HepG2 (cell line): ENCODE results near the gene CACNG7. TPM values are rescaled to one million over a fixed set of nuclear protein-coding genes. Genes with fewer than 3 reads are reported as not detected.

Source experiments
- DNMT3B ChIP-seq: conservative IDR thresholded peaks from 2 replicates; pipeline ENCODE4 v1.6.1; 2016; ENCODE audit warnings: missing biosample characterization, control low read depth
- FOXC1 ChIP-seq: sonication (generic); formaldehyde crosslinking; IDR thresholded peaks from 2 replicates; pipeline ENCODE4 v1.8.0; 2022; ENCODE audit warnings: mild to moderate bottlenecking, missing genetic modification reagents, borderline replicate concordance
- GATAD2A ChIP-seq: IDR thresholded peaks from 2 replicates; pipeline ENCODE4 v1.6.1; 2016
- HOXA9 ChIP-seq: sonication (generic); formaldehyde crosslinking; IDR thresholded peaks from 2 replicates; pipeline ENCODE4 v1.8.1; 2022; ENCODE audit warnings: missing genetic modification reagents, mild to moderate bottlenecking, moderate library complexity, borderline replicate concordance
- MAZ ChIP-seq, 2 experiments: sonication (generic) in 1 of 2; formaldehyde crosslinking in 1 of 2; IDR thresholded peaks; 2 replicates each; pipeline versions ENCODE4 v1.5.0 to v1.6.1; 2012 to 2020; ENCODE audit warnings: low read depth in 2 of 2, mild to moderate bottlenecking in 2 of 2, borderline replicate concordance in 1 of 2, improper control_type of control experiment in 1 of 2, low read length in 1 of 2, missing genetic modification reagents in 1 of 2, moderate library complexity in 1 of 2
- NAIF1 ChIP-seq: sonication (generic); formaldehyde crosslinking; IDR thresholded peaks from 2 replicates; pipeline ENCODE4 v1.5.0; 2020; ENCODE audit warnings: mild to moderate bottlenecking, missing genetic modification reagents, borderline replicate concordance
- NFE2 ChIP-seq: sonication (generic); formaldehyde crosslinking; IDR thresholded peaks from 2 replicates; pipeline ENCODE4 v1.4.0; 2020; ENCODE audit warnings: missing genetic modification reagents
- NR0B2 ChIP-seq: sonication (generic); formaldehyde crosslinking; IDR thresholded peaks from 2 replicates; pipeline ENCODE4 v1.4.0; 2020; ENCODE audit warnings: mild to moderate bottlenecking, missing genetic modification reagents
- PRMT3 ChIP-seq: sonication (generic); formaldehyde crosslinking; IDR thresholded peaks from 2 replicates; pipeline ENCODE4 v1.8.1; 2022; ENCODE audit warnings: low read depth, mild to moderate bottlenecking, moderate library complexity, missing genetic modification reagents, borderline replicate concordance
- RAD51 ChIP-seq: fragments of 450-650 bp; IDR thresholded peaks from 2 replicates; pipeline ENCODE4 v1.6.1; 2016; ENCODE audit warnings: borderline replicate concordance
- RFXAP ChIP-seq: sonication (generic); formaldehyde crosslinking; IDR thresholded peaks from 2 replicates; pipeline ENCODE4 v1.4.0; 2020; ENCODE audit warnings: missing genetic modification reagents, borderline replicate concordance
- RXRB ChIP-seq: IDR thresholded peaks from 2 replicates; pipeline ENCODE4 v1.6.1; 2016; ENCODE audit warnings: borderline replicate concordance, missing genetic modification reagents, missing compliant biosample characterization
- SMARCE1 ChIP-seq: fragments of 450-650 bp; IDR thresholded peaks from 2 replicates; pipeline ENCODE4 v1.6.1; 2017; ENCODE audit warnings: borderline replicate concordance
- ZBTB2 ChIP-seq: sonication (generic); formaldehyde crosslinking; IDR thresholded peaks from 2 replicates; pipeline ENCODE4 v1.8.0; 2022; ENCODE audit warnings: low read depth, missing genetic modification reagents
- ZBTB42 ChIP-seq: sonication (generic); formaldehyde crosslinking; IDR thresholded peaks from 2 replicates; pipeline ENCODE4 v1.5.0; 2020; ENCODE audit warnings: mild to moderate bottlenecking, missing genetic modification reagents
- ZBTB43 ChIP-seq: sonication (generic); formaldehyde crosslinking; conservative IDR thresholded peaks from 2 replicates; pipeline ENCODE4 v1.4.0; 2020; ENCODE audit warnings: missing genetic modification reagents
- ZFP62 ChIP-seq: sonication (generic); formaldehyde crosslinking; IDR thresholded peaks from 2 replicates; pipeline ENCODE4 v1.4.0; 2020; ENCODE audit warnings: missing genetic modification reagents
- ZFP91 ChIP-seq: sonication (generic); formaldehyde crosslinking; IDR thresholded peaks from 2 replicates; pipeline ENCODE4 v1.9.0; 2022; ENCODE audit warnings: missing genetic modification reagents, mild to moderate bottlenecking, borderline replicate concordance
- ZNF124 ChIP-seq: sonication (generic); formaldehyde crosslinking; IDR thresholded peaks from 2 replicates; pipeline ENCODE4 v1.4.0; 2020; ENCODE audit warnings: missing genetic modification reagents
- ZNF432 ChIP-seq: sonication (generic); formaldehyde crosslinking; IDR thresholded peaks from 2 replicates; pipeline ENCODE4 v1.5.0; 2020; ENCODE audit warnings: missing genetic modification reagents, mild to moderate bottlenecking, borderline replicate concordance
- ZNF446 ChIP-seq: sonication (generic); formaldehyde crosslinking; IDR thresholded peaks from 2 replicates; pipeline ENCODE4 v1.5.0; 2020; ENCODE audit warnings: mild to moderate bottlenecking, missing genetic modification reagents
- ZNF616 ChIP-seq: sonication (generic); formaldehyde crosslinking; IDR thresholded peaks from 2 replicates; pipeline ENCODE4 v1.5.0; 2020; ENCODE audit warnings: low read depth, mild to moderate bottlenecking, missing genetic modification reagents
- ZNF776 ChIP-seq: sonication (generic); formaldehyde crosslinking; IDR thresholded peaks from 2 replicates; pipeline ENCODE4 v1.4.0; 2020; ENCODE audit warnings: mild to moderate bottlenecking, missing genetic modification reagents
- ZNF777 ChIP-seq: sonication (generic); formaldehyde crosslinking; IDR thresholded peaks from 2 replicates; pipeline ENCODE4 v1.4.0; 2020; ENCODE audit warnings: missing genetic modification reagents
- polyA plus RNA-seq, 8 experiments: library from polyadenylated mRNA; depleted of rRNA in 3 of 8; stranded (reverse) in 7 of 8; unstranded in 1 of 8; fragments of >200 nt; fragmentation: Illumina TruSeq in 4 of 8; extraction: Trizol in 4 of 8; gene quantifications; 2 replicates each; pipeline versions ENCODE4 v1.2.1 to v1.2.3, GENCODE V29; 2011 to 2016; ENCODE audit warnings: low read depth in 4 of 8, missing spikeins in 1 of 8, mixed read lengths in 1 of 8; ENCODE audit not compliant: insufficient read depth in 1 of 8
- total RNA-seq, 5 experiments: library from RNA; depleted of rRNA; stranded (reverse); fragments of >200 nt; fragmentation: Illumina TruSeq; extraction: Trizol; gene quantifications; 2 replicates each; pipeline ENCODE4 v1.2.3, GENCODE V29; 2016; ENCODE audit warnings: low read depth in 1 of 5

The CACNG7 gene
- total and polyA plus RNA-seq, 2 of the 13 experiments (the other 11 are each of a cell fraction or from before 2014, with no cell fraction given) = not detected

- TF ChIP-seq ZFP91 = peak; percentile 72; the same call in 1 of the 2 replicates
- 0 out of 2 replicates have a peak, but pooled peaks have one; percentile 17 for TF ChIP-seq RXRB (CRISPR knock-in tag)
- no peak for TF ChIP-seq SMARCE1
- no peak for TF ChIP-seq ZNF124 (CRISPR knock-in tag)
- TF ChIP-seq ZNF432 (CRISPR knock-in tag) = no peak
- no peak for TF ChIP-seq FOXC1
- no peak for TF ChIP-seq ZNF446 (CRISPR knock-in tag)
- TF ChIP-seq ZNF616 (CRISPR knock-in tag) = no peak
- TF ChIP-seq NR0B2 (CRISPR knock-in tag) = no peak
- 0 out of 2 replicates have a peak, but pooled peaks have one; percentile 30 for TF ChIP-seq ZNF777 (CRISPR knock-in tag)
- TF ChIP-seq NFE2 = no peak
- TF ChIP-seq RAD51 = no peak
- TF ChIP-seq HOXA9 (CRISPR knock-in tag) = no peak
- no peak for TF ChIP-seq ZBTB2 (CRISPR knock-in tag)
- TF ChIP-seq GATAD2A (CRISPR knock-in tag) = no peak
- TF ChIP-seq DNMT3B (CRISPR knock-in tag) = no peak
- no peak for TF ChIP-seq ZFP62 (CRISPR knock-in tag)
- TF ChIP-seq RFXAP (CRISPR knock-in tag) = 0 out of 2 replicates have a peak, but pooled peaks have one; percentile 39
- TF ChIP-seq ZBTB42 (CRISPR knock-in tag) = no peak
- TF ChIP-seq NAIF1 (CRISPR knock-in tag) = no peak
- TF ChIP-seq MAZ (IDR thresholded peaks at IDR 0.05; ENCODE audit: borderline replicate concordance, low read depth, low read length) = peak; percentile 42; the same call in 1 of the 2 replicates
- TF ChIP-seq MAZ (CRISPR knock-in tag; IDR thresholded peaks at IDR 0.05; ENCODE audit: low read depth) = peak; percentile 41; the same call in 1 of the 2 replicates
- no peak for TF ChIP-seq PRMT3 (CRISPR knock-in tag)
- TF ChIP-seq ZBTB43 (CRISPR knock-in tag) = no peak
- TF ChIP-seq ZNF776 (CRISPR knock-in tag) = no peak
Observed at GRCh38 chr19:53881482-53882390, 27.3 kb upstream of the CACNG7 start, which contains the start of gene PRKCG (continued).
